Lower lobe of right lung (tissue), 2 donors: ENCODE measurements around the gene PMIS2. TPM values are rescaled to one million over a fixed set of nuclear protein-coding genes. Genes with fewer than 3 reads are reported as not detected.
"Not testable (repeated sequence)": the region's sequence is repeated elsewhere in the genome, so short reads cannot be mapped to it uniquely, and the experiment has no call there.

Source experiments
- ATAC-seq, 2 donors: fragments of 200-7000 bp; cut with Tn5 transposase; one replicate each; pipeline ENCODE4 v1.9.1; 2020 to 2022; ENCODE audit warnings: mild to moderate bottlenecking in 2 of 2, moderate library complexity in 2 of 2
- DNase-seq: peaks from one replicate; pipeline ENCODE4 v3.0.0-alpha.2; 2020
- H3K27ac ChIP-seq: fragments of 200-600 bp; one replicate; pipeline ENCODE4 v1.8.0; 2022
- H3K27me3 ChIP-seq: fragments of 200-600 bp; one replicate; pipeline ENCODE4 v1.8.0; 2022; ENCODE audit warnings: low read depth
- H3K36me3 ChIP-seq: fragments of 200-600 bp; one replicate; pipeline ENCODE4 v1.8.0; 2022; ENCODE audit warnings: mild to moderate bottlenecking
- H3K4me1 ChIP-seq: fragments of 200-600 bp; one replicate; pipeline ENCODE4 v1.8.0; 2022
- H3K4me3 ChIP-seq: fragments of 200-600 bp; one replicate; pipeline ENCODE4 v1.8.0; 2022; ENCODE audit warnings: mild to moderate bottlenecking
- H3K9me3 ChIP-seq: fragments of 200-600 bp; one replicate; pipeline ENCODE4 v1.8.0; 2022
- CTCF ChIP-seq: fragments of 200-600 bp; IDR thresholded peaks from one replicate; pipeline ENCODE4 v1.8.0; 2022; ENCODE audit warnings: antibody characterized with exemption, mild to moderate bottlenecking
- intact Hi-C: fragments of 100-400 bp; cut with DNase I; formaldehyde crosslinking; loops from one replicate; pipeline ENCODE4 v1.11.0; 2022
- total RNA-seq: library from RNA; stranded (reverse); fragmentation: NEBNext Ultra II Directional; extraction: Animal tissue kit (Norgen Biotek cat#: 25700); gene quantifications from one replicate; pipeline ENCODE4 v1.2.1, GENCODE V29; 2021
- donor health status: DM: no; HTN: yes; CAD: no; lungs with severe emphysema.

Gene PMIS2
- total RNA-seq, 1 donor from 2014 or later, result not detected

- intact Hi-C loops, result no loop called here
- no peak for TF ChIP-seq CTCF
- Histone ChIP-seq H3K36me3 (no peaks in the 10 kb centered on the region), H3K4me3 (no peak overlapping the region), H3K27ac (no peak overlapping the region), H3K27me3 (peaks cover 12% of the 10 kb centered on the region), H3K4me1 (no peaks in the 10 kb centered on the region), H3K9me3 (no peaks in the 10 kb centered on the region)
- ATAC-seq (no peak), DNase-seq (no peak)
These were observed 10.5 kb downstream of the PMIS2 start for GRCh38 chr19:35596366-35596999.

- no peaks in the 10 kb centered on the region for H3K27me3 ChIP-seq
- H3K27ac ChIP-seq, result no peak overlapping the region
- intact Hi-C loops, result no loop called here
- DNase-seq (no peak), ATAC-seq (no peak)
- no peaks in the 10 kb centered on the region for H3K4me1 ChIP-seq
- no peaks in the 10 kb centered on the region for H3K9me3 ChIP-seq
- H3K4me3 ChIP-seq, result no peak overlapping the region
- H3K36me3 ChIP-seq, result no peaks in the 10 kb centered on the region
- TF ChIP-seq CTCF, result no peak
These were observed 16.0 kb downstream of the PMIS2 start for GRCh38 chr19:35601971-35602370.

- H3K27me3 ChIP-seq, ATAC-seq, H3K4me1 ChIP-seq, intact Hi-C loops, H3K9me3 ChIP-seq, DNase-seq, H3K36me3 ChIP-seq, H3K4me3 ChIP-seq, H3K27ac ChIP-seq: not testable (repeated sequence)
These were observed 18.5 kb downstream of the PMIS2 start for GRCh38 chr19:35604436-35604835.

GRCh38 chr19:35607170-35607569, 21.2 kb downstream of the PMIS2 start:
- ATAC-seq, H3K9me3 ChIP-seq, intact Hi-C loops, H3K27me3 ChIP-seq, H3K4me1 ChIP-seq, H3K27ac ChIP-seq, DNase-seq, H3K36me3 ChIP-seq, H3K4me3 ChIP-seq: not testable (repeated sequence)

GRCh38 chr19:35607661-35608060, 21.7 kb downstream of the PMIS2 start:
- H3K9me3 ChIP-seq, result peaks cover 6% of the 10 kb centered on the region
- intact Hi-C loops, result no loop called here
- TF ChIP-seq CTCF, result no peak

GRCh38 chr19:35608251-35608650, 22.3 kb downstream of the PMIS2 start:
- H3K4me3 ChIP-seq, result no peak overlapping the region
- TF ChIP-seq CTCF, result no peak
- ATAC-seq, result no peak
- H3K9me3 ChIP-seq, result peaks cover 6% of the 10 kb centered on the region
- intact Hi-C loops, result no loop called here
- H3K36me3 ChIP-seq, result no peaks in the 10 kb centered on the region
- no peak overlapping the region for H3K27ac ChIP-seq
- DNase-seq, result no peak
- H3K4me1 ChIP-seq, result peaks cover 11% of the 10 kb centered on the region
- H3K27me3 ChIP-seq, result no peaks in the 10 kb centered on the region

More at GRCh38 chr19:35607661-35608060, 21.7 kb downstream of the PMIS2 start:
- DNase-seq (no peak), ATAC-seq (no peak)
- Histone ChIP-seq H3K4me3 (no peak overlapping the region), H3K36me3 (no peaks in the 10 kb centered on the region), H3K27ac (no peak overlapping the region), H3K4me1 (peaks cover 6% of the 10 kb centered on the region), H3K27me3 (no peaks in the 10 kb centered on the region)
